ENCODE results near the gene SLU7.

Gene SLU7

DNA sequence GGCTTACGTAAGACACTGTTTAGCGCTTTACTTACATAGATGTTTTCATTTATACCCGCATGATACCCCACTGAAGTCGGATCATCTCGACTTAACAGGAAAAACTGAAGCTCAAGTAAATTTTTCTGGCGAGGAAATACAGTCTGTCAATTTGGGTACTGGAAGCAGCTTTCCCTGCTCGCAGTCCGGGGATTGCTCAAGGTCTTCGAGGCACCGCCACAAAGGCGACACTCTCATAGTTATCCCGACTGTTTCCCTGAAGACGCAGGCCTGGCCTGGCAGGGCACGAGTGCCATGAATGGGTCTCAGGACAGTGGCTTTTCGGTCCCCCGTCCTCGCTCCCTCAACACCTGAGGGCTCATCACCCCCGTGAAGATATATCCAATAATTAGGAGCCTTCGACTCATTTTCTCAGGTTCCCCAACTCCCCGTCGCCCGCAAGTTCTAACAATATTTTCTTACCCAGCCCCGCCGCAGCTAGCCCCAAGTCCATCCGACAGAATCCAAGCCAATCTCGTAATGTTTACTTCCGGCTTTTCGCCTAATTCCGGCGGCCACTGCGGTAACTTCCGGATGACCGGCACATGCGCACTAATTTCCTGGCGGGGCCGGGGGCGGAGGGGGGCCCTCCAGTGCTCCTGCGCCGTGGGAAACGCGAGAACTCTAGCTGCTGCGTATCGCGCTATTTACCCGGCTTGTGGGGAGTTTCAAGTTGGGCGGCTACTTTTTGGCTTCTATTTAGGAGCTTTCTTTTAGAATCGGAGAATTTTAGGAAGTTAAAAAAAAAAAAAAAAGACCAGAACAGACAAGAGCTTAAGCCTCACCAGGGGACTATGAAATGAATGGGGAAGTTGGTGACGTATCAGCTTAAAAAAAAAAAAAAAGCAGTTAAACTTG lies at the start of gene SLU7:
SLU7 (minus strand) TSS at position 521 of the 897 bp plus-strand sequence. CDS start 3,787 bp downstream, outside the sequence.
- peak; percentile 72 to 87 (median 86) for DNase-seq (ENCODE audit: low read depth in 2 of 3, low spot score in 2 of 3)

DNA sequence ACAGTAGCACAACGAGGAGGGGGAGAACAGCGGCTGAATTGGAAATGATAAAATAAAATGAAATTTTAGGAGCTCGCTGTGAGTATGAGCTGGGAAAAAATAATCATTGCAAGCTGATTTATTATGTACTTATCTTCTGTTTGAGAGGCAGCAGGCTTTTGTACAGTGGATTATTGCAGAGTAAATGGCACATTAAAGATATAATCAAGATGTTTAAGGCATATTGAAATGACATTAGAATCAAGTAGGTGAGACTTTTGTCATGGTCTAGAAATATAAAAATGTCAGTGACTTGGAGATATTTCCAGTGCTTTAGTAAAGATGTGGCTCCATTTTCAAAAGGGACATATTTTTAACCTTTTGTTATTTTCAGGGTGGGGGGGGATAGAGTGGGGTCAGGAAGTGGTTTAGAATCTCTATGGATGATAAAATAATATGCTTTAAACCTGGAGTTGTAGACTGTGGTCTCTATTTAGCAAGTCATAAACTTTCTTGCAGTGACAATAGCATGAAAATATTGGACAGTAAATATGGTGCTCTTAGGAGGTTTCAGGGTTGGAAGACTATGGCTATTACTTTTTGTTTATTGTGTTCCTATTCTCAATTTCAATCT lies 49.6 kb upstream of the SLU7 start:
- DNase-seq (ENCODE audit: low read depth in 2 of 3, low spot score in 2 of 3), result no peak

DNA sequence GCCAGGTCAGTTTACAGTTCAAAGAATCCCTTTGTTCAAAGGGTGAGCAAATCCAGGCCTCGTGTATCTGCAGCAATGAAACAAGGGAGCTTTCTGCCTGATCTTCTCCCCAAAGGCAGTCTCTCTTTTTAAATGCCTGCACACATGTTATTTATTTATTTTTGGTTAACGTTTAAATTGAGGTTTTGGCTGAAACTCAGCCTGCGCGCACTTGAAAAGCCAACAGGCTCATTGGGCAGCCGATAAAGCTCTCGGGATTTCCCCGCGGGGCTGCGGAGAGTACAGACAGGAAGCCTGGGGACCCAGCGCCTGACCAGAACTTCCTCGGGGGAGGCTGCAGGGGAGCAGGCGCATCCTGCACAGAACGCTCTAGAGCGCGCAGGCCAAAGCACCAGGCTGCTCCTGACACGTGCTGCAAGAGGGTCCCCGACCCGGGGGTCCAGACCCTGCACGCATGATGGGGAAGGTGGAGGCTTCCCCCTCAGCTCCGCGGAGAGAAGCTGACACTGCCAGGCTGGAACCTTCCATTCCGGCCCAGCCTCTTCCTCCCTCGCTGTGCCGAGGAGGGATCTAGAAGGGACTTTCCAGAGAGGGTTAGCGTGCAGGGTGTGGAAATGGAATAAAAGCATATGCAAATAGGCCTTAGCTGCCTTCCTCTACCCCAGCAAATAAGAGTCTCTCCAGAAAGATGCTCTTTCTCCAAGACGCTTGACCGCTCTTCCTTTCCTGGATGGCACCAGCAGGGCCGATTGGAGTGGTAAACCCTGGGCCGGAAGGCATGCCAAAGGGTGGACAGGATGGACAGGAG lies 48.9 kb upstream of the SLU7 start:
- DNase-seq (ENCODE audit: low read depth in 2 of 3, low spot score in 2 of 3), result peak; percentile 74 to 83 (median 76)

DNA sequence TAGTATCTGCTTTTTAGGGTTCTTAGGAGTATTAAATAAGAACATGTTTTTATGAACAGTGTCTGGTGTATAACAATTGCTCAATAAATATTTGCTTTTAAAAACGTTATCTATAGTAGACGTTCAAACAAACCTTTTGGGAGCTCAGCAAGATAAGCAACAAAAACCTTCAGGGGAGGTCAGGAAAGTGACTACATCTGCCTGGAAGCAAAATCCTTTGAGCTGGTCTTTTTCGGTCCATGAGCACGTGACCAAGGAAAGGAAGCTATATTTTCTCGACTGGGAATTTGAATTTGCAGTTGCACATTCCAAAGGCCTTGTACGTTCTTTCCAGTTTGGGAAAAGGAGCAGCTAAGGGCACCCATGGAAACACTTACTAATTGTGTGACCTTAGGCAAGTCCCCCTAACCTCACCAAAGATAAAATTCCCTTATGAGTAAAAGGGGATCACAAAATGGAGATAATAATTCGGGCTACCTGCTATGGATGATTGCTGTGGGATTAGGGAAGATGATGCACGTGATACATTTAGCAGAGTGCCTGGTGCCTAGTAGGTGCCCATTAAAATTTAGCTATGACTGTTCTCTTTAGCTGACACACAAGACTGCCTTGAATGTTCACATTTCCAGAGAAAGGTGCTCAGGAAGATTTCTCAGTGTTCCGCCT lies 48.1 kb upstream of the SLU7 start:
- no peak for DNase-seq (ENCODE audit: low read depth in 2 of 3, low spot score in 2 of 3)

DNA sequence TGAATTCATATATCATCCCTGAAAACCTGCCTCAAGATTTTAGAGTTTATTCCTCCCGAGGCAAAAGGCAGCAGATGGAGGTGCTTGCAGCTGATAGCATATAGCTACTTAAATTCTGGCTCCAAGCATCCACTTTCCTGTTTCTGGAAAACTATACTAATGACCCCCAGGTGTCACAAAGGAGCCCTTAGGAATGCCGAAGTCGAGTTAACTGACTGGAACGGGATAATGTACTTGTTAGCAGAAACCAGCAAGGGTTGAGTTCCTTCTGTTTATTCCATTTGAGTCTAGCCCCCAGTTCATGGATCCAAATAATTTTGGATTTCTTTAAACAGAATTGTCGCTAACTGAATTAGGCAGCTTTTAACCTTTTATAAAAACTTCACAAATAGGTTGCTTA lies 47.2 kb upstream of the SLU7 start:
- DNase-seq (ENCODE audit: low read depth in 2 of 3, low spot score in 2 of 3), result no peak

DNA sequence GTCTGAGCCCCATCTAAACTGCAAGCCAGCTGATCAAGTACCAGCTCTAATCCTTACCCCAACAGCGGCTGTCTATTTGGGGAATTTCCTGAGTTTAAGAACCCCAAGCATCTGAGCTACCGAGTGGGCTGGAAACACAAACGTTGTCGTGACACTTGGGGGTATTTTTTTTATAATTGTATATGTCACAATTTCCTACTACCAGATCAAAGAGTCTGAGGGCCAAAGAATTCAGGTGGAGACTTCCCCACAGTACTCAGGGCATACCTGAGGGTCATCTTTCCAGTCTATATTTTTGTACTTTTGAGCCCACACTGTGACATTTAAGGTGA lies 45.6 kb upstream of the SLU7 start:
- no peak for DNase-seq (ENCODE audit: low read depth in 2 of 3, low spot score in 2 of 3)

DNA sequence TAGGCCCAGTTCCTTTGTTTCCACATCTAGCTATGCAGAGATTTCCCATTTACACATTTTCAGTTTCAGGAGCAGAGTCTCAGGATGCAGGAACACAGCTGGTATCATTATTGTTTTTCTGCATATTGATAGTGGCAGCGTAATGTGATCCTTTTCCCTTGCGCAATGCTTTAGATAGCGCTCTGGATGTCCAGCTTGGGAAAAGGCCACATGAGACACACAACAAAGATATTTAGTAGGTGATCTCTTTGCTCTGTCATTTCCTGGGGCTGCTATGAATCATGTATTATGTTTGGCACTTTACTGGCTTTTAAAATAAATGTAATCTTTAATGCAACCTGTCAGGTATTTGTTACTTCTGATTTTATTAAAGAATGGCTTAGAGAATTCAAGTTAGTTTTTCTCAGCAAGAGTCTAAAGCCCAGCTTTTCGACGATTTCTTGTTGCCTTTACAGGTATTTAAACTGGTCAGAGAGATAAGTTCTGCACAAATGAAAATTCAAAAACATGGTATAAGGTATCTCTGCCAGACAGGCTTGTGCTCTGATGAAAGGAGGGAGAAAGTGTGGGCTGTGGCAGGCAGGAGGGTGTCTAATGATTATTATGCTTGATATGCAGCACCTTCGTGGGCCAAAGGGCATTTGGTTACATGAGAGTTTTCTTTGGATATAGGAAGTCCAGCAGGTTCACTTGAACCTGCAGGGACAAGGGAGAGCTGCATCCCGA lies 45.0 kb upstream of the SLU7 start:
- DNase-seq (ENCODE audit: low read depth in 2 of 3, low spot score in 2 of 3), result no peak

DNA sequence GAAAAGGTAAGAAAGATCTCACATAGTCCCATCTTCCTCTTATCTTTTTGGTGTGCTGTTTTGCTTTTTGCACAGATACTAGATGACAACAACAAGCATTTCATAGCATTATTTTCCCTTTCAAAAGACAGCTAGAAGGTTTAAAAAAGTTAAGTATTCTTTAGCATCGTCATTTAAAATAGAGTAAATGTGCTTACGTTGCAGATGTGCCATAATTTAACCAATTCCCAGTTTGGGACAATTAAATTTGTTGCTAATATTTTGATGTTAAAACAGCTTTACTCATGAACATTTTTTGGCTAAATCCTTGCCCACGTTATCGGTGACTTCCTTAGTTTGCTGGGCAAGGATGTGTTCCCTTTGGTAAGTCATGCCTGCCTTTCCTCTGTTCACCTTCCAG lies 44.3 kb upstream of the SLU7 start:
- DNase-seq (ENCODE audit: low read depth in 2 of 3, low spot score in 2 of 3), result no peak

DNA sequence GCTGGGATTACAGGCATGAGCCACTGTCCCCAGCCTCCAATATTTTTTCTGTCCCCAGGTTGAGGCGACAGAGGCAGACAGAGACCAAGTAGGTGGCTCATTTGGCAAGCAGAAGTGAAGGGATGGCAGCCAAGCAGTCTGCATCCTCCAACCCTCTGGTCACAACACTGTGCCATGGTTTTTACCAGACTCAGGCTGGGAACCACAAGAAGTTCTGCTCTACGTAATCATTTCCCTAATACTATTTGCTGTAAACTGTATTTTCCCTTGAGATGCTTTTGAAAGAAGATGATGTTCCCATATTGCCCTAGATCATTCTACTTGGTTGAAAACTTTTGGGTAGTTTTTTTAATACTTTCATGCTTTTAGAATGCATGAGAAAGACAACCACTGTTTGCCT lies 43.3 kb upstream of the SLU7 start:
- DNase-seq (ENCODE audit: low read depth in 2 of 3, low spot score in 2 of 3), result no peak

DNA sequence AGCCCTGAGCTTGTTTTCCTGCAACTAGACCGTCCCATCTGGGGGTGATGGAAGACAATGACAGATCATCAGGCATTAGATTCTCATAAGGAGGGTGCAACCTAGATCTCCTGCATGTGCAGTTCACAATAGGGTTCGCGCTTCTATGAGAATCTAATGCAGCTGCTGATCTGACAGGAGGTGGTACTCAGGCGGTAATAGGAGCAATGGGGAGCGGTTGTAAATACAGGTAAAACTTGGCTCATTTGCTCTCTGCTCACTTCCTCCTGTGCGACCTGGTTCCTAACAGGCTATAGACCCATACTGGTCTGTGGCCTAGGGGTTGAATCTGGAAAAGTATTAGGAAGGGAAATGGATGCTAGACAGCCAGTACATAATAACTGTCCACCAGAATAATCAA lies 42.5 kb upstream of the SLU7 start:
- DNase-seq (ENCODE audit: low read depth in 2 of 3, low spot score in 2 of 3), result no peak

DNA sequence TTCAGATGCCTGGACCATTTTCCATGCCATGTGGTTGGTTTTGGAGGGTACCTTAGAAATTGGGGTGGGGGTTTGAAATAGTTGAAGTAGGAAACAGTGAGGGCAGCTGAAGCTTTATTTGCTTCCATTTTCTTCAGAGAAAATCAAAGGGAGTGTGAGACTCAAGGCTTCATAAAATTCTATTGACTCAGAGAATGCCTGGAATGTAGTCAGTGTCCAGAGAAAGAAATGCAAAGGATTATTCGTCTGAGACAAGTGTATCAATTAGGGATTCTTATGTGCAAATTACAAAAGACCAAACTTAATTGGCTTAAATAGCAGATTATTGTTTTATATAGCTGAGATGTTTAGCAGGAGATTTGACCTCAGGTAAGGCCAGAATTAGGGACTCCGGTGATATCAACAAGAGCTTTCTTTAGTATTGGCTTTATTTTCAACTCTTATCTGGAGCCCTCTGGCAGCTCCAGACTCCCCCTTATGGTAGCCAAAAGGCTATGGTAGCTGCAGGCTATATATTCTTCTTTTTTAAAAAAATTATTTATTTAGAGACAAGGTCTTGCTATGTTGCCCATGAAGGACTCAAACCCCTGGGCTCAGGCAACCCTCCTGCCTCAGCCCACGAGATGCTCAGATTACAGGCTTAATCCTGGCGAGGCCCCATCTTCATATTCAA lies 41.6 kb upstream of the SLU7 start:
- no peak for DNase-seq (ENCODE audit: low read depth in 2 of 3, low spot score in 2 of 3)

DNA sequence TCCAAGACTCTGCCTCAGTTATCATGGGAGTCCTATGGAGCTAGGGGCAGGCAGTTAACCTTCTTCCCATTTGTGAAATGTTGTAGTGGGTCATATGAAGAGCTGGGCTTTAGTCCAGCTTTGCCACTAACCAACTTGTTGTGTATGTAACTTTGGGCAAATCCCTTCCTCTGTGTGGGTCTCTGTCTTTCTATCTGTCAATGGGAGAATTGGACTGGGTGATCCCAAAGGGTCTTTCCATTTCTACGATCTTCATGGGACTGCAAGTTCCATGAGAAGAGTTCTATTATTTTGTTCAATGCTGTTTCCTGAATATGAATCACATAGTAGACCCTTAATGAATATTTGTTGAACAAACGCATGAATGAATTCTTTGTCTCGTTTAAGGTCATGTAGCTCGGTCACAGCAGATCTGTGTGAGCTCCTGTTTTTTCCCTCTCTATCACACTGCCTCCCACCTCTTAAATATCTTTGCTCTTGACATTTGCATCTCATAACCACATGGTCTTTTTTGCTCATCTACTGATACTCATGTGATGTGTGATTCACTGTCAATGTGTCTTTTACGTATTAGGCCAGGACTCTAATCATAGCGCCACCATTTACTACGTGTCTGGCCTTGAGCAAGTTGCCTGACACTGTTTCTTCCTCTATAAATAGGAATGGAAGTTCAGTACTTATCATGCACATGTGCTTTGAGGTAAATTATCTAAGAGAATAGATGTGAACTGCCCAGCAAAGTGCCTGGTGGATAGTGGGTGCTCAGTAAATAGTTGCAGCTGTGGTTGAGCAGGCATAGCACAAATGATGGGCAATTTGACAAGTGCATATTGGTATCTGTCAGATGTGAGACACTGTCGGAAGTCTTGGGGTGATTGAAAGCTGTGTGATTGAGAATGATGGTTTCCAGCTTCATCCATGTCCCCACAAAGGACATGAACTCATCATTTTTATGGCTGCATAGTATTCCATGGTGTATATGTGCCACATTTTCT lies 40.2 kb upstream of the SLU7 start:
- no peak for DNase-seq (ENCODE audit: low read depth in 2 of 3, low spot score in 2 of 3)

DNA sequence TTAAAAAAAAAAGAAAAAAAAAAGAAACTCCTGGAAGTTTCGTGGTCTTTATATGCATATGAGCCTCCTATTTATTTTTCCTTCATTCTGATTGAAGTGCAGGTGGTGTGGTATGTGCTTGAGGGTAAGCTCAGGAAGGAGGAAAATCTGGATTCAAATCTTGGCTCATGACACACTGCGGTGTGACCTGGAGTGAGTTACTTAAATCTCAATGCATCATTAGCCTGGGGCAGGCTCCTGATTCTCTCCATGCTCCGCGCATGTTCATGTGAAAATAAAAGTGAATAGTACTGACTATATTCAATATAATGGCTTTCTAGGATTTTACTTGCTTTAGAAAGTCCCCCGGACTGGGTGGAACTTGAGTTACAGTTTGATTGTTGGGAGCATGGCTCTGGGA lies 38.4 kb upstream of the SLU7 start:
- DNase-seq (ENCODE audit: low read depth in 2 of 3, low spot score in 2 of 3), result no peak

DNA sequence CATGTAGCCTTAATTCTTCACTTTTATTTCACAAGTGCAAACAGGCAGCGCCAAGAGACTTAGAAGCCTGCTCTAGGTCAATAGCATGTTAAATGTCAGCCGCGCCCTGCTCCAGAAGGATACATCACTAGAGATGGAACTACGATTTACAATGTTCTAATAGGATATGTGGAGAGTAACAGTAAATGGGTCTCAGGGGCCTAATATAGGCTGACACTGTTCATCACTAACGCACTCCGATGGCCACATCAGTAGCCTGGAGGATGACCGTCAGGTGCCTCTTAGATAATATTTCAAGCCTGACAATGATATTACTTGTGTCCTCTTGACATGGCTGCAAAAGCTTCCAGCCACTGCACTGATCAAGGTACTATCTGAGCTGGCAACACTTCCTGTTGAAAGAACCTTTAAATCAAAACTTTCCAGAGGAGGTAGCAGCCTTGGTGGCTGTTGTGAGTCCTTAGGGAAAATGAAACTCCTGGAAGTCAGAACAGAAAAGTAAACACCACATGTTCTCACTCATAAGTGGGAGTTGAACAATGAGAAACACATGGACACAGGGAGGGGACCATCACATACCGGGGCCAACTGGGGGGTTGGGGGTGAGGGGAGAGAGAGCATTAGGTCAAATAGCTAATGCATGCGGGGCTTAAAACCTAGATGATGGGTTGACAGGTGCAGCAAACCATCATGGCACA lies 37.7 kb upstream of the SLU7 start:
- DNase-seq (ENCODE audit: low read depth in 2 of 3, low spot score in 2 of 3), result no peak

DNA sequence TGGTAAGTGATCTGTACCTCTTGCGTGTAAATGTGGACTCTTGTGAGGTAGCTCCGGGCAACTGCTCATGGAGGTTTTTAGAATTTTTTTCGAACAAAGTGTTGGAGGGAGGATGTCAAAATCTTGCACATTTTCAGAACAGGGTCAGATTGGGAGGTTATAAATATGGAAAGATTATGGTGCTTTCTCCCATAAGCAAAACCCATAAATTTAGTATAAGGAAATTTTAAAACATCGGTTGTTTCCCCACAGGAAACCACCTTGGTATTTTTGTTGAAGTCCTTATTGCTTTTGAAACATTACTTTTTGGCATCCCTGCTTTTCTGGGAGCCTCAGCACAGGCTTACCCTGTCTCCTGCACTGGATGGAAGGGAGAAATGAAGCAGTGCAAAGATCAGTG lies 36.7 kb upstream of the SLU7 start:
- no peak for DNase-seq (ENCODE audit: low read depth in 2 of 3, low spot score in 2 of 3)

DNA sequence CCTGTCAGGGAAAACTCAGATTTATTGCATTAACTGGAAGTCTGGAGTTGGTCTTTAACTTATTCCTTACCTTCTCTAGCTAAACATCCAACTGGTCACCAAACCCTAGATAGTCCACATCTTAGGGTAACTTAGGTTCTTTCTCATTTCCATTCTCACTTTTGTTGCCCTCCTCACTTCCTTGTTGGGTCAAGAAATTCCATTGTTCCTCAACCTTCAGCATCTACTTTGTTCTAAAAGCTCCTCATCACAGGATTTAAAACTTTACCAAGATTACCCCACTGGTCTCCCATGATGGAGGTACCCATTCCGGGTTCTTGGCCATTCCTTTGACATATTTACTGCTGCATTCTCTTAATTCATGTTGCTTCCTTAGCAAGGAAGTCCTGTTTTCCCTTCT lies 34.9 kb upstream of the SLU7 start:
- no peak for DNase-seq (ENCODE audit: low read depth in 2 of 3, low spot score in 2 of 3)

DNA sequence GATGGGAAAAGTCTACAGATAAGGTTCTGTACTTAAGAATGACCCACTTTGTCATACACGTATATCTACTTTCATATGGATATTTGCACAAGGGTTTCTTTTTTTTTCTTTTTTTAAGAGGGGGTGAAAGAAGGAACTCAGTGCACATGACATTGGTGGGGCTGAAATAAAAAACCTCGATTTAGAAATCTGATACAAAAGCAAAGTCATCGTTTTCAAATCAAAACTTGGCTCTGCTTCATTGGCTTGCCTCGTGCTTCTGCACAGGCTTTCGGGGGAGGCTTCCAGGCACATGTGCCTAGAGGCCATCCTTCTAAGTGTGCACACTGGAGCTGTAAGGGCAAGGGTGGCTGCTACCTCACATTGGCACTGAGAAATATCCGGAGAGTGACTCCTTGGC lies 33.9 kb upstream of the SLU7 start:
- no peak for DNase-seq (ENCODE audit: low read depth in 2 of 3, low spot score in 2 of 3)

DNA sequence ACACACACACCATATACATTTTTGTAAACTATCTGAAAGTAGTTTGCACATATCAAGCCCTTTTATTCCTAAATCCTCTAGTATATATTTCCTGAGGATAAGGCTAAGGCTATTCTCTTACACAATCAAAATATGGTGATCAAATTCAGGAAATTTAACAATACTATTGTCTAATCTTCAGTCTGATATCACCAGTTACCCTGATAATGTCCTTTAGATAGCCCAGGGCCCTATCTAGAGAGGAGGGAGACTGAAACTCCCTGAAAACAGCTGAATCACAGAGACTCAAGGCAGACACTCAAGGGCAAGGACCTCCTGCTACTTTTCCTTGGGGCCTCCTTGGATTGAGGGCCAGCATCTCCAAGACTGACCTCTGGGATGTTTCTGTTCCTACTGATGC lies 33.2 kb upstream of the SLU7 start:
- DNase-seq (ENCODE audit: low read depth in 2 of 3, low spot score in 2 of 3), result no peak

All from activated CD8-positive, alpha-beta memory T cell treated with anti-CD3 and anti-CD28 coated beads for 48 hours (primary cell).